KMS-11 (cell line): Measurements from ENCODE around the gene CTDSP2.
"Not testable (repeated sequence)": the region's sequence is repeated elsewhere in the genome, so short reads cannot be mapped to it uniquely, and the experiment has no call there.

Experiments used
- H2AFZ ChIP-seq: fragments of 200-600 bp; sonication (generic); 2 replicates; pipeline ENCODE4 v1.6.1; 2016; ENCODE audit warnings: antibody characterized with exemption, mixed run types, low read depth
- H3K27ac ChIP-seq: fragments of 200-600 bp; sonication (generic); 2 replicates; pipeline ENCODE4 v1.6.1; 2016; ENCODE audit warnings: mild to moderate bottlenecking, mixed run types
- H3K27me3 ChIP-seq: fragments of 200-600 bp; sonication (generic); 2 replicates; pipeline ENCODE4 v1.6.1; 2017; ENCODE audit warnings: mild to moderate bottlenecking, low read depth, mixed run types, moderate library complexity; ENCODE audit not compliant: insufficient read depth
- H3K36me3 ChIP-seq: fragments of 200-600 bp; sonication (generic); 2 replicates; pipeline ENCODE4 v1.6.1; 2017; ENCODE audit warnings: mild to moderate bottlenecking, mixed run types; ENCODE audit not compliant: insufficient read depth
- H3K4me1 ChIP-seq: fragments of 200-600 bp; sonication (generic); 2 replicates; pipeline ENCODE4 v1.6.1; 2016; ENCODE audit warnings: mild to moderate bottlenecking, low read depth, mixed run types; ENCODE audit not compliant: poor library complexity, severe bottlenecking
- H3K4me2 ChIP-seq: fragments of 200-600 bp; sonication (generic); 2 replicates; pipeline ENCODE4 v1.7.0; 2016; ENCODE audit warnings: mild to moderate bottlenecking, mixed run types
- H3K4me3 ChIP-seq: fragments of 200-600 bp; sonication (generic); IDR thresholded peaks from 2 replicates; pipeline ENCODE4 v1.6.1; 2017; ENCODE audit warnings: low read depth, low read length, mixed read lengths; ENCODE audit not compliant: insufficient read depth
- H3K79me2 ChIP-seq: fragments of 200-600 bp; sonication (generic); 2 replicates; pipeline ENCODE4 v1.6.1; 2016; ENCODE audit warnings: low read depth, mixed run types; ENCODE audit not compliant: insufficient read depth
- H3K9ac ChIP-seq: fragments of 200-600 bp; sonication (generic); 2 replicates; pipeline ENCODE4 v1.6.1; 2016; ENCODE audit warnings: mild to moderate bottlenecking, mixed run types
- H4K20me1 ChIP-seq: fragments of 200-600 bp; sonication (generic); 2 replicates; pipeline ENCODE4 v1.6.1; 2016; ENCODE audit warnings: mild to moderate bottlenecking, mixed run types; ENCODE audit not compliant: insufficient read depth
- CTCF ChIP-seq: fragments of 200-600 bp; sonication (generic); conservative IDR thresholded peaks from 2 replicates; pipeline ENCODE4 v1.6.1; 2017; ENCODE audit warnings: low read depth, mild to moderate bottlenecking, antibody characterized with exemption, low read length, moderate library complexity, mixed read lengths

Gene CTDSP2

GRCh38 chr12:57817990-57818331 is 28.6 kb downstream of the CTDSP2 start:
- H3K4me1 ChIP-seq, H3K27ac ChIP-seq, H3K4me2 ChIP-seq, H3K27me3 ChIP-seq, H3K79me2 ChIP-seq, H4K20me1 ChIP-seq, H2AFZ ChIP-seq, H3K36me3 ChIP-seq, H3K4me3 ChIP-seq, H3K9ac ChIP-seq: not testable (repeated sequence)

- no peak overlapping the region for H3K9ac ChIP-seq
- H3K27me3 ChIP-seq, result no peaks in the 10 kb centered on the region
- H4K20me1 ChIP-seq, result no peaks in the 10 kb centered on the region
- no peak overlapping the region for H3K27ac ChIP-seq
- H3K4me2 ChIP-seq, result no peak overlapping the region
- no peak overlapping the region for H3K4me3 ChIP-seq
- H2AFZ ChIP-seq, result no peak overlapping the region
- no peak for TF ChIP-seq CTCF
- H3K79me2 ChIP-seq, result no peaks in the 10 kb centered on the region
- no peaks in the 10 kb centered on the region for H3K36me3 ChIP-seq
- H3K4me1 ChIP-seq, result no peaks in the 10 kb centered on the region
These were observed 29.1 kb downstream of the CTDSP2 start for GRCh38 chr12:57817261-57817989.

GRCh38 chr12:57816855-57817151 is 29.7 kb downstream of the CTDSP2 start:
- Histone ChIP-seq H2AFZ (no peak overlapping the region), H3K36me3 (no peaks in the 10 kb centered on the region), H3K9ac (no peak overlapping the region), H3K4me1 (no peaks in the 10 kb centered on the region), H3K4me2 (no peak overlapping the region), H3K4me3 (no peak overlapping the region), H4K20me1 (no peaks in the 10 kb centered on the region), H3K27ac (no peak overlapping the region), H3K27me3 (no peaks in the 10 kb centered on the region), H3K79me2 (no peaks in the 10 kb centered on the region)
- no peak for TF ChIP-seq CTCF

- Histone ChIP-seq H4K20me1 (no peaks in the 10 kb centered on the region), H3K4me1 (no peaks in the 10 kb centered on the region), H3K27me3 (no peaks in the 10 kb centered on the region), H3K9ac (no peak overlapping the region), H3K4me2 (no peak overlapping the region), H3K27ac (no peak overlapping the region), H3K36me3 (no peaks in the 10 kb centered on the region), H3K4me3 (no peak overlapping the region), H2AFZ (no peak overlapping the region), H3K79me2 (no peaks in the 10 kb centered on the region)
- no peak for TF ChIP-seq CTCF
These were observed 30.3 kb downstream of the CTDSP2 start for GRCh38 chr12:57816001-57816854.
